A549 (cell line): ENCODE data around the gene ANG.
"Not testable (repeated sequence)": the region's sequence is repeated elsewhere in the genome, so short reads cannot be mapped to it uniquely, and the experiment has no call there.

Experiments
- CTCF ChIP-seq: fragments of >200 bp; sonication (Bioruptor Twin); formaldehyde crosslinking; IDR thresholded peaks from 3 replicates; pipeline ENCODE4 v1.5.1; 2016
- ELK1 ChIP-seq: fragments of 150-350 bp; IDR thresholded peaks from 2 replicates; pipeline ENCODE4 v1.6.1; 2014; ENCODE audit warnings: low read depth, mild to moderate bottlenecking, low read length
- GATA3 ChIP-seq: IDR thresholded peaks from 2 replicates; pipeline ENCODE4 v1.6.1; 2012; ENCODE audit warnings: borderline replicate concordance
- MAX ChIP-seq: IDR thresholded peaks from 2 replicates; pipeline ENCODE4 v1.6.1; 2012
- POLR2A ChIP-seq: IDR thresholded peaks from 2 replicates; pipeline ENCODE4 v1.6.1; 2012; ENCODE audit warnings: mild to moderate bottlenecking, low read length
- RAD21 ChIP-seq, 2 experiments: fragments of >200 bp in 1 of 2; sonication (Bioruptor Twin) in 1 of 2; formaldehyde crosslinking in 1 of 2; IDR thresholded peaks in 1 of 2; conservative IDR thresholded peaks in 1 of 2; 2 replicates in 1 of 2; 3 replicates in 1 of 2; pipeline ENCODE4 v1.6.1; 2012 to 2018; ENCODE audit warnings: inconsistent platforms in 1 of 2
- RARB ChIP-seq: fragments of 250-450 bp; sonication (Bioruptor Pico); IDR thresholded peaks from 2 replicates; pipeline ENCODE4 v1.8.0; 2021; ENCODE audit warnings: mild to moderate bottlenecking, moderate library complexity
- REST ChIP-seq: fragments of 200-600 bp; sonication (generic); IDR thresholded peaks from 2 replicates; pipeline ENCODE4 v1.6.1; 2016; ENCODE audit warnings: antibody characterized with exemption, mild to moderate bottlenecking, moderate library complexity
- RFX5 ChIP-seq: fragments of 450-650 bp; IDR thresholded peaks from 2 replicates; pipeline ENCODE4 v1.7.1; 2014; ENCODE audit warnings: antibody characterized with exemption, mild to moderate bottlenecking, moderate library complexity
- RNF2 ChIP-seq: fragments of 200-600 bp; sonication (generic); IDR thresholded peaks from 2 replicates; pipeline ENCODE4 v1.6.1; 2016; ENCODE audit warnings: low read depth, mild to moderate bottlenecking, antibody characterized with exemption, moderate library complexity, borderline replicate concordance

- TF ChIP-seq REST; ELK1; RAD21 (conservative IDR thresholded peaks at IDR 0.05 in 1 of 2, IDR thresholded peaks at IDR 0.05 in 1 of 2); CTCF; MAX; GATA3; RARB; RFX5; RNF2; POLR2A: not testable (repeated sequence)
Observed at GRCh38 chr14:20700965-20701364, 12.4 kb downstream of the ANG start.
